Coronary artery (tissue), 2 donors: Measurements from ENCODE around the gene MYG1.

Experiments used
- DNase-seq: peaks from one replicate; pipeline ENCODE4 v3.0.0-alpha.2; 2017; ENCODE audit warnings: low spot score
- H3K27ac ChIP-seq, 2 donors: fragments of 200-600 bp; sonication (generic); one replicate each; pipeline ENCODE4 v1.5.1; 2016 to 2019
- H3K4me3 ChIP-seq: fragments of 200-600 bp; sonication (generic); 2 replicates; pipeline ENCODE4 v1.5.1; 2016; ENCODE audit warnings: mild to moderate bottlenecking, moderate library complexity
- TF ChIP-seq, protein P1 (sequence below): fragments of 200-600 bp; sonication (generic); IDR thresholded peaks from one replicate; pipeline ENCODE4 v1.5.1; 2019; ENCODE audit warnings: antibody characterized with exemption

The MYG1 gene

DNA sequence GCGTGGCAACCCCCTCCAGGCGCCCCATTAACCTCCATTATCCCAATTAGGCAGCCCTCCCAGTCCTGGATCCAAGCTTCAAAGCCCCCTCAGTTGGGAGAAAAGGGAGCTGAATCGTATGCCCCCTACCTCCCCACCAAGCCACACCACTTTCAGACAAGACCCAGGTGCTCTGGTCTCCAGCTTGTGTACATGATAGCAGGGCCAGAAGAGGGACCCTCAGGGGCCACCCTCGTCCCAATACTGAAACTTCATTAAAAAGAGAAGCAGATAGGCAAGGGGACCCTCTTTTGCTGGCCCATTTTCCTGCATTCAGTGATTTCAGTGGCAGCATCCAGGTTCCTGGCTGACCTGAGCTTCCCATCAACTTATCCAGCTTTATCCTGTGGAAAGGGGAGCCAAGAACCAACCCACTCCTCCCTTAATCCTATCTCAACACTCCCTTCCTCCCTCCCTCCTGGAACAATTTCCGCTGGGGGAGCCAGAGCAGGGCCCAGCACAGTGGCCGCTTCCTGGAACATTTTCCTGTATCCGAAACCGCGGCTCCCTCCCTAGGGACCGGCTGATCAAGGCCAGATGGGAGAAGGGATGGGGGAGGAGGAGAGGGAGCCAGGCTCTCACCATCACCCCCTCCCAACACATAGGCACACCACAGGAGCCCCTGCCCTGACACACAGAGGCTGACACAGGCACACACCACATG is 46.1 kb downstream of the MYG1 start:
- Histone ChIP-seq H3K4me3 (peak overlapping the region; percentile 75), H3K27ac (peak overlapping the region; percentile 80 to 88)
- TF ChIP-seq, protein P1, sequence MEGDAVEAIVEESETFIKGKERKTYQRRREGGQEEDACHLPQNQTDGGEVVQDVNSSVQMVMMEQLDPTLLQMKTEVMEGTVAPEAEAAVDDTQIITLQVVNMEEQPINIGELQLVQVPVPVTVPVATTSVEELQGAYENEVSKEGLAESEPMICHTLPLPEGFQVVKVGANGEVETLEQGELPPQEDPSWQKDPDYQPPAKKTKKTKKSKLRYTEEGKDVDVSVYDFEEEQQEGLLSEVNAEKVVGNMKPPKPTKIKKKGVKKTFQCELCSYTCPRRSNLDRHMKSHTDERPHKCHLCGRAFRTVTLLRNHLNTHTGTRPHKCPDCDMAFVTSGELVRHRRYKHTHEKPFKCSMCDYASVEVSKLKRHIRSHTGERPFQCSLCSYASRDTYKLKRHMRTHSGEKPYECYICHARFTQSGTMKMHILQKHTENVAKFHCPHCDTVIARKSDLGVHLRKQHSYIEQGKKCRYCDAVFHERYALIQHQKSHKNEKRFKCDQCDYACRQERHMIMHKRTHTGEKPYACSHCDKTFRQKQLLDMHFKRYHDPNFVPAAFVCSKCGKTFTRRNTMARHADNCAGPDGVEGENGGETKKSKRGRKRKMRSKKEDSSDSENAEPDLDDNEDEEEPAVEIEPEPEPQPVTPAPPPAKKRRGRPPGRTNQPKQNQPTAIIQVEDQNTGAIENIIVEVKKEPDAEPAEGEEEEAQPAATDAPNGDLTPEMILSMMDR = peak; percentile 12
- peak; percentile 74 for DNase-seq

DNA sequence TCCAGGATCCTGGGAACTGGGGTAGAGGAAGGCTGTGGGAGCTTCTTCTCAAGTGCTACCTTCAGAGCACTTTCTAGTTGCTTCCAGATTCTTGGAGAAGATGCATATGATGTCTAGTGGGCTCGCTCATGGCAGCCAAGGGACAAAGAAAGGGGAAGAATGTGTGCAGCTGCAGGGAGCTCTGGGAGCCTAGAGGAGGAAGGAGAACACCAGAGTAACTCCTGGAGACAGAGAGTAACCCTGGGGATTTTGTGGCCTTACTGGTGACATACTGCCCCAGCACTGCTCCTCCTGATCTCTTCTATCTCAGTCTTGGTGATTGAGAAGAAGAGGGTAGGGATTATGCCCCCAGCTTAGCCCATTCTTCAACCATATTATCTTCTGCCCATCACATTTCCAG is 47.0 kb downstream of the MYG1 start:
- no peak overlapping the region for H3K4me3 ChIP-seq
- TF ChIP-seq, protein P1 = no peak
- H3K27ac ChIP-seq = peak overlapping the region in 1 of 2 donors; percentile 88
- no peak for DNase-seq

DNA sequence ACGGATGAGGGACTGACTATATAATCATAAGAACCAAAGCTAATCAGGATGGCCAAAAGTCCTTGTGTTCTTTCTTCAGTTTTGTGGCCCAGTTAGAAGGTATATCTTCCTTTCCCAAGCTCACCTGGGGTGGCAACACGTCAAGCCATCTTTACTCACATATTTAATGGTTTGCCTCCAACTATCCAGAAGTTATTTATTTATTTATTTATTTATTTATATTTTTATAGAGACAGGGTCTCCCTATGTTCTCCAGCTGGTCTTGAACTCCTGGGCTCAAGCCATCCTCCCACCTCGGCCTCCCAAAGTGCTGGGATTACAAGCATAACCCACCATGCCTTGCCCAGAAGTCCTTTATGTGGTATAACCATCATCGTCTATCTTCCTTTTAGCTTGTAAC is 48.4 kb downstream of the MYG1 start:
- Histone ChIP-seq H3K27ac (no peak overlapping the region), H3K4me3 (no peak overlapping the region)
- no peak for DNase-seq
- TF ChIP-seq, protein P1 = no peak

- no peak overlapping the region for H3K27ac ChIP-seq
- H3K4me3 ChIP-seq = no peak overlapping the region
- TF ChIP-seq, protein P1 = peak; percentile 65
- DNase-seq = peak; percentile 83
Measured at GRCh38 chr12:53352331-53353256, 53.1 kb downstream of the MYG1 start.

DNA sequence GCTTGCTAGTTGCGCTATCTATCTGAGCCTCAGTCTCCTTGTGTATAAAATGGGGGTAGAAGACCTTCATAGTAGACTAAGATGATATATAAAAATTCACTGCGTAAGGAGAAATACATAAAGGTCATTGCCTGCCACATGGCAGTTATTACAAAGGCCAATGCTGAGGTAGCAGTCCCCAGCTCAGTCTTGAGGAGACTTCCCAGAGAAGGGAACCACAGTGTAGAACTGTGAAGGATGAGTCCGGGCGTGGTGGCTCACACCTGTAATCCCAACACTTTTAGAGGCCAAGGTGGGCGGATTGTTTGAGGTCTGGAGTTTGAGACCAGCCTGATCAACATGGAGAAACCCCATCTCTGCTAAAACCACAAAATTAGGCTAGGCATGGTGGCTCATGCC is 53.8 kb downstream of the MYG1 start:
- Histone ChIP-seq H3K4me3 (no peak overlapping the region), H3K27ac (no peak overlapping the region)
- DNase-seq = no peak
- TF ChIP-seq, protein P1 = no peak

GRCh38 chr12:53355121-53355520 is 55.6 kb downstream of the MYG1 start:
- TF ChIP-seq, protein P1 = no peak
- H3K4me3 ChIP-seq = no peak overlapping the region
- no peak overlapping the region for H3K27ac ChIP-seq
- no peak for DNase-seq
